DND-41 (cell line): ENCODE results near the gene RIPK4.
A peak's percentile ranks its signal among the peaks of the same experiment; 100 is the strongest.

Experiments
- ATAC-seq: fragments of 200-7000 bp; cut with Tn5 transposase; 3 replicates; pipeline ENCODE4 v1.9.1; 2021; ENCODE audit warnings: low read depth; ENCODE audit not compliant: insufficient read depth
- DNase-seq: peaks from one replicate; pipeline ENCODE4 v3.0.0-alpha.2; 2020
- H2AFZ ChIP-seq: 2 replicates; pipeline ENCODE4 v1.6.0; 2012; ENCODE audit warnings: low read depth, low read length
- H3K27ac ChIP-seq: 2 replicates; pipeline ENCODE4 v1.5.1; 2012; ENCODE audit warnings: low read length, inconsistent platforms
- H3K27me3 ChIP-seq: fragments of 200-600 bp; sonication (generic); 2 replicates; pipeline ENCODE4 v1.6.0; 2012; ENCODE audit warnings: low read length, mild to moderate bottlenecking, inconsistent platforms; ENCODE audit not compliant: insufficient read depth, poor library complexity
- H3K36me3 ChIP-seq: 2 replicates; pipeline ENCODE4 v1.5.1; 2012; ENCODE audit warnings: low read length, inconsistent platforms; ENCODE audit not compliant: insufficient read depth
- H3K4me1 ChIP-seq: 2 replicates; pipeline ENCODE4 v1.5.1; 2012; ENCODE audit warnings: mild to moderate bottlenecking, low read length; ENCODE audit not compliant: insufficient read depth
- H3K4me2 ChIP-seq: 2 replicates; pipeline ENCODE4 v1.6.0; 2012; ENCODE audit warnings: mild to moderate bottlenecking, moderate library complexity, low read length, inconsistent platforms; ENCODE audit not compliant: insufficient read depth
- H3K4me3 ChIP-seq, 2 experiments: fragments of 200-600 bp in 1 of 2; shearing (Covaris generic) in 1 of 2; 2 replicates each; pipeline ENCODE4 v1.5.1; 2012 to 2016; ENCODE audit warnings: inconsistent platforms in 2 of 2, low read length in 2 of 2, mild to moderate bottlenecking in 2 of 2, low read depth in 1 of 2, moderate library complexity in 1 of 2
- H3K79me2 ChIP-seq: 2 replicates; pipeline ENCODE4 v1.6.0; 2012; ENCODE audit warnings: low read length, inconsistent platforms; ENCODE audit not compliant: insufficient read depth
- H3K9ac ChIP-seq: 2 replicates; pipeline ENCODE4 v1.6.0; 2012; ENCODE audit warnings: low read depth, mild to moderate bottlenecking, inconsistent platforms, low read length, moderate library complexity
- H3K9me3 ChIP-seq: 2 replicates; pipeline ENCODE4 v1.5.1; 2012; ENCODE audit warnings: low read length, moderate library complexity, mild to moderate bottlenecking, inconsistent platforms; ENCODE audit not compliant: insufficient read depth, severe bottlenecking
- H4K20me1 ChIP-seq: 2 replicates; pipeline ENCODE4 v1.6.0; 2012; ENCODE audit warnings: low read length; ENCODE audit not compliant: insufficient read depth
- EZH2 ChIP-seq: IDR thresholded peaks from 3 replicates; pipeline ENCODE4 v1.6.1; 2012; ENCODE audit warnings: borderline replicate concordance, low read depth, mild to moderate bottlenecking, moderate library complexity, low read length, inconsistent platforms; ENCODE audit not compliant: severe bottlenecking
- TF ChIP-seq, protein P1 (sequence below): IDR thresholded peaks from 2 replicates; pipeline ENCODE4 v1.5.1; 2012; ENCODE audit warnings: borderline replicate concordance, low read length, moderate library complexity, mild to moderate bottlenecking; ENCODE audit not compliant: poor library complexity, severe bottlenecking; ENCODE audit errors: extremely low read depth

Gene RIPK4

DNA sequence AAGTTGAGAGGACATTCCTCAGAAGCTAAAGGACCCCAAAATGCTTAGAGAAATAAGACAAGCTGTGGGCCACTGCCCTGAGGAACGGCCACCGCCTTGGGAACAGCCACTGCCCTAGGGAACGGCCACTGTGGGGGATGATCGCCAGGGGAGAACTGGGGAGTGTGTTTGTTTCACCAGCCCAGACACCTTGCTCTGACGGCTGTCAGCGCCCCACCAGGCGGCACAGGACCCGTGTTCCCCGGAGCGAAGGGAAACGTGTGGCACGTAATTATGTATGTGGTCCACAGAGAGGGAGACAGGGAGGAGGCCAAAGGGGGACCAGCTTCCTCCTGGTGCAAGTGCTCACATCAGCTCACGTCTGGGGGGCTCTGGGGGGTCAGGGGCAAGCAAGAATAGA is 45.8 kb upstream of the RIPK4 start:
- no peak for DNase-seq
- no peaks in the 10 kb centered on the region for H3K27me3 ChIP-seq
- no peaks in the 10 kb centered on the region for H3K79me2 ChIP-seq
- H3K27ac ChIP-seq = peak overlapping the region; percentile 5; the same call in 1 of the 2 replicates
- no peak for ATAC-seq
- no peak overlapping the region for H2AFZ ChIP-seq
- H3K4me2 ChIP-seq = no peak overlapping the region
- H3K9me3 ChIP-seq = no peaks in the 10 kb centered on the region
- no peak overlapping the region for H3K9ac ChIP-seq
- peaks cover 76% of the 10 kb centered on the region for H3K36me3 ChIP-seq
- H4K20me1 ChIP-seq = no peaks in the 10 kb centered on the region
- TF ChIP-seq EZH2 = no peak
- TF ChIP-seq, protein P1, sequence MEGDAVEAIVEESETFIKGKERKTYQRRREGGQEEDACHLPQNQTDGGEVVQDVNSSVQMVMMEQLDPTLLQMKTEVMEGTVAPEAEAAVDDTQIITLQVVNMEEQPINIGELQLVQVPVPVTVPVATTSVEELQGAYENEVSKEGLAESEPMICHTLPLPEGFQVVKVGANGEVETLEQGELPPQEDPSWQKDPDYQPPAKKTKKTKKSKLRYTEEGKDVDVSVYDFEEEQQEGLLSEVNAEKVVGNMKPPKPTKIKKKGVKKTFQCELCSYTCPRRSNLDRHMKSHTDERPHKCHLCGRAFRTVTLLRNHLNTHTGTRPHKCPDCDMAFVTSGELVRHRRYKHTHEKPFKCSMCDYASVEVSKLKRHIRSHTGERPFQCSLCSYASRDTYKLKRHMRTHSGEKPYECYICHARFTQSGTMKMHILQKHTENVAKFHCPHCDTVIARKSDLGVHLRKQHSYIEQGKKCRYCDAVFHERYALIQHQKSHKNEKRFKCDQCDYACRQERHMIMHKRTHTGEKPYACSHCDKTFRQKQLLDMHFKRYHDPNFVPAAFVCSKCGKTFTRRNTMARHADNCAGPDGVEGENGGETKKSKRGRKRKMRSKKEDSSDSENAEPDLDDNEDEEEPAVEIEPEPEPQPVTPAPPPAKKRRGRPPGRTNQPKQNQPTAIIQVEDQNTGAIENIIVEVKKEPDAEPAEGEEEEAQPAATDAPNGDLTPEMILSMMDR = no peak
- peaks cover 11% of the 10 kb centered on the region for H3K4me1 ChIP-seq
- H3K4me3 ChIP-seq = no peak overlapping the region

DNA sequence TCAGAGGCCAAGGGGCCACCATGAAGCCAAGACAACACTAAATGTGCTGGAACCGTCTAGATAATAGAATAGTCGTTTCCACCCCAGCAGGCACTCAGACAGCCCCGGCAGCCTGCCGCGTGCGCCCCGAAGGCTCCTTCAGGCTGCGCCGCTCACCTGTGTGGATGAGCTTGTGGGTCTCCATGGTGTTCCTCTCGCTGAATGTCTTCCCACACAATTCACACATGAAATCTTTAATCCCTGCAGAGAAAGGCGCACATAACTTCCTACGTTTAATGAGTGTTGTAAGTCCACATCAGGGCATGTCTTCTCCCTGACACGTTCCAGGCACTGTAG is 43.7 kb upstream of the RIPK4 start:
- Histone ChIP-seq H3K36me3 (peaks cover 73% of the 10 kb centered on the region), H3K27me3 (no peaks in the 10 kb centered on the region), H2AFZ (no peak overlapping the region), H3K4me1 (no peaks in the 10 kb centered on the region), H4K20me1 (no peaks in the 10 kb centered on the region), H3K79me2 (peaks cover 5% of the 10 kb centered on the region), H3K4me3 (no peak overlapping the region), H3K9ac (no peak overlapping the region), H3K4me2 (no peak overlapping the region), H3K27ac (0 out of 2 replicates have a peak overlapping the region, but pooled peaks have one; percentile 0), H3K9me3 (no peaks in the 10 kb centered on the region)
- DNase-seq (no peak), ATAC-seq (no peak)
- TF ChIP-seq, protein P1 = no peak
- TF ChIP-seq EZH2 = no peak

DNA sequence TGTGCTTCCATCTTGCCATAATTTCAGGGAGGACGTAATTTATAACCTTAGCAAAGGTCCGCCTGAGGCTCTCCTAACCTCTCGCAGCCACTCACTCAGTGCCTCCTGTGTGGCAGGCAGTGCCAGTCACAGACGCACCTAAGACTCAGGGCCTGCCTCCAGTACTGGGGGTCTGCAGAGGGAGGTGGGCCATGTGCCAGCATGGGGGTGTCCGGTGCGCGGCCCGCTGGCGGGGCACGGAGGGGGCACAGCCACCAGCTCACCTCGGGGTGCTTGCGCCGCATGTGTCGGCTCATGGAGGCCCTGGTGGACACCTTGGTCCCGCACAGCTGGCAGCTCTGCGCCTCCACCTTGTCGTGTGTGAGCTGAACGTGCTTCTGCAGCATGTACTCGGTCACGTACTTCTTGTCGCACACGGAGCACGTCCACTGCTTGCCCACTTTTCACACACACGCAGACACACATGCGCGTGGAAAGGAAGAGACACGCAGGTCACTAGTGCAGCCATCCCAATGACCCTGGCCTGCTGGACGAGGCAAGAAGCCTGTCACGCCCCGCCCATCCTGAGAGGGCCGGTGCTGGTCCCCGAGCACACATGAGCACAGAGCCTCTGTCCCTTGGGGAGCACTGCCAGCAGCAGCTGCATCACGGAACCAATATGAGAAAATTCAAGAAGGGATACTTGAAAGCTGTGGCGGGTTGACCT is 43.2 kb upstream of the RIPK4 start:
- no peak overlapping the region for H2AFZ ChIP-seq
- no peaks in the 10 kb centered on the region for H3K27me3 ChIP-seq
- ATAC-seq = no peak
- peaks cover 72% of the 10 kb centered on the region for H3K36me3 ChIP-seq
- H3K79me2 ChIP-seq = peaks cover 5% of the 10 kb centered on the region
- no peak overlapping the region for H3K9ac ChIP-seq
- no peaks in the 10 kb centered on the region for H3K9me3 ChIP-seq
- H3K4me2 ChIP-seq = no peak overlapping the region
- no peak overlapping the region for H3K27ac ChIP-seq
- H3K4me1 ChIP-seq = no peaks in the 10 kb centered on the region
- DNase-seq = no peak
- no peaks in the 10 kb centered on the region for H4K20me1 ChIP-seq
- no peak overlapping the region for H3K4me3 ChIP-seq
- TF ChIP-seq, protein P1 = no peak
- no peak for TF ChIP-seq EZH2
